ENCODE measurements around the gene ZNF536.

- TF ChIP-seq CTCF (optimal IDR thresholded peaks at IDR 0.05 in 1 of 3, IDR thresholded peaks at IDR 0.05 in 1 of 3, conservative IDR thresholded peaks at IDR 0.05 in 1 of 3; ENCODE audit: extremely low read depth in 1 of 3, insufficient read depth in 2 of 3, low read length in 3 of 3) (no peak), EZH2 (IDR thresholded peaks at IDR 0.05; ENCODE audit: low read length) (no peak)
Measured at GRCh38 chr19:30419568-30420180, 47.5 kb downstream of the ZNF536 start.

All from keratinocyte (primary cell).